ENCODE data around the gene ADARB2. TPM values are rescaled to one million over a fixed set of nuclear protein-coding genes. Genes with fewer than 3 reads are reported as not detected.

The ADARB2 gene
- total RNA-seq, 6 donors from 2014 or later, result 0.69 to 5.2 (median 1.8) TPM

- TF ChIP-seq POLR2AphosphoS5 (IDR thresholded peaks at IDR 0.05) (no peak), CTCF (IDR thresholded peaks at IDR 0.05) (no peak), POLR2A (IDR thresholded peaks at IDR 0.05) (no peak), EP300 (IDR thresholded peaks at IDR 0.05) (no peak)
- H3K9me3 ChIP-seq, result no peaks in the 10 kb centered on the region
- no peak overlapping the region for H3K27ac ChIP-seq
- no peaks in the 10 kb centered on the region for H3K27me3 ChIP-seq
- WGBS, 2 donors, result 95 to 96% methylated on average over 19 to 21 of the region's 21 CpGs
- DNase-seq, result peak in 1 of 2 donors; percentile 69
- H3K4me1 ChIP-seq, result no peaks in the 10 kb centered on the region
- peak in 1 of 2 donors; percentile 27 for ATAC-seq (ENCODE audit: low FRiP score in 2 of 2)
- peaks cover 32 to 84% (median 55%) of the 10 kb centered on the region in 4 donors for H3K36me3 ChIP-seq
- no peak overlapping the region for H3K4me3 ChIP-seq
These were observed 608.7 kb downstream of the ADARB2 start for GRCh38 chr10:1128649-1129048.

- ATAC-seq (ENCODE audit: low FRiP score in 2 of 2) (no peak), DNase-seq (no peak)
- 82 to 91% methylated on average over 2 of the region's 2 CpGs for WGBS, 2 donors
- peaks cover 32 to 89% (median 55%) of the 10 kb centered on the region in 4 donors for H3K36me3 ChIP-seq
- TF ChIP-seq POLR2AphosphoS5 (IDR thresholded peaks at IDR 0.05), result no peak
- no peak for TF ChIP-seq POLR2A (IDR thresholded peaks at IDR 0.05)
- TF ChIP-seq CTCF (IDR thresholded peaks at IDR 0.05), result no peak
- TF ChIP-seq EP300 (IDR thresholded peaks at IDR 0.05), result no peak
- no peaks in the 10 kb centered on the region for H3K9me3 ChIP-seq
- H3K27ac ChIP-seq, result no peak overlapping the region
- no peaks in the 10 kb centered on the region for H3K4me1 ChIP-seq
- H3K4me3 ChIP-seq, result no peak overlapping the region
- no peaks in the 10 kb centered on the region for H3K27me3 ChIP-seq
These were observed 609.2 kb downstream of the ADARB2 start for GRCh38 chr10:1128115-1128514.

GRCh38 chr10:1127629-1128028, 609.7 kb downstream of the ADARB2 start:
- WGBS, 2 donors, result 89 to 97% methylated on average over 13 to 15 of the region's 15 CpGs
- H3K4me3 ChIP-seq, result no peak overlapping the region

More at GRCh38 chr10:1127629-1128028, 609.7 kb downstream of the ADARB2 start:
- Histone ChIP-seq H3K27ac (no peak overlapping the region), H3K4me1 (no peaks in the 10 kb centered on the region), H3K36me3 (peaks cover 34 to 94% (median 56%) of the 10 kb centered on the region in 4 donors), H3K27me3 (no peaks in the 10 kb centered on the region), H3K9me3 (no peaks in the 10 kb centered on the region)
- ATAC-seq (ENCODE audit: low FRiP score in 2 of 2), result peak in 1 of 2 donors; percentile 12
- no peak for TF ChIP-seq EP300 (IDR thresholded peaks at IDR 0.05)
- TF ChIP-seq CTCF (IDR thresholded peaks at IDR 0.05), result no peak
- TF ChIP-seq POLR2A (IDR thresholded peaks at IDR 0.05), result no peak
- no peak for TF ChIP-seq POLR2AphosphoS5 (IDR thresholded peaks at IDR 0.05)
- DNase-seq, result no peak
